Measurements from ENCODE around the gene SLC35A5. TPM values are rescaled to one million over a fixed set of nuclear protein-coding genes. Genes with fewer than 3 reads are reported as not detected.

Gene SLC35A5
- total RNA-seq, 2 donors from 2014 or later, result 9.6 to 12.2 TPM

- no peaks in the 10 kb centered on the region for H3K4me1 ChIP-seq
- ATAC-seq (no peak), DNase-seq (no peak)
- no peak for TF ChIP-seq POLR2A (IDR thresholded peaks at IDR 0.05)
- no peak for TF ChIP-seq CTCF (IDR thresholded peaks at IDR 0.05)
- 93 to 96% methylated on average over 2 of the region's 2 CpGs for WGBS, 2 donors
- no peaks in the 10 kb centered on the region for H3K36me3 ChIP-seq (replicated peaks in 1 of 2; ENCODE audit: insufficient read depth in 1 of 2, low read depth in 2 of 2)
- H3K27me3 ChIP-seq, result no peaks in the 10 kb centered on the region
- no peaks in the 10 kb centered on the region for H3K9me3 ChIP-seq
- no peak overlapping the region for H3K27ac ChIP-seq
- no peak overlapping the region for H3K4me3 ChIP-seq
- intact Hi-C loops (cut with DNase I), result no loop called here
These were observed 36.1 kb downstream of the SLC35A5 start for GRCh38 chr3:112597945-112598344.

- TF ChIP-seq CTCF (IDR thresholded peaks at IDR 0.05) (no peak), POLR2A (IDR thresholded peaks at IDR 0.05) (no peak)
These were observed 36.9 kb downstream of the SLC35A5 start for GRCh38 chr3:112598731-112599130.

GRCh38 chr3:112602217-112602838, 40.5 kb downstream of the SLC35A5 start:
- no peak overlapping the region for H3K4me3 ChIP-seq
- H3K4me1 ChIP-seq, result no peaks in the 10 kb centered on the region
- no peaks in the 10 kb centered on the region for H3K27me3 ChIP-seq
- no peaks in the 10 kb centered on the region for H3K36me3 ChIP-seq (replicated peaks in 1 of 2; ENCODE audit: insufficient read depth in 1 of 2, low read depth in 2 of 2)
- H3K9me3 ChIP-seq, result no peaks in the 10 kb centered on the region
- intact Hi-C loops (cut with DNase I), result no loop called here
- ATAC-seq, result no peak
- no peak for DNase-seq
- no peak overlapping the region for H3K27ac ChIP-seq
- TF ChIP-seq CTCF (IDR thresholded peaks at IDR 0.05), result no peak
- TF ChIP-seq POLR2A (IDR thresholded peaks at IDR 0.05), result no peak

More at GRCh38 chr3:112598731-112599130, 36.9 kb downstream of the SLC35A5 start:
- Histone ChIP-seq H3K36me3 (replicated peaks in 1 of 2; ENCODE audit: insufficient read depth in 1 of 2, low read depth in 2 of 2) (no peaks in the 10 kb centered on the region), H3K4me1 (no peaks in the 10 kb centered on the region), H3K9me3 (no peaks in the 10 kb centered on the region), H3K27ac (no peak overlapping the region), H3K4me3 (no peak overlapping the region), H3K27me3 (no peaks in the 10 kb centered on the region)
- ATAC-seq, result no peak
- intact Hi-C loops (cut with DNase I), result no loop called here
- DNase-seq, result no peak

- no peak for ATAC-seq
- Histone ChIP-seq H3K9me3 (no peaks in the 10 kb centered on the region), H3K27me3 (no peaks in the 10 kb centered on the region), H3K4me1 (no peaks in the 10 kb centered on the region), H3K4me3 (no peak overlapping the region), H3K27ac (no peak overlapping the region), H3K36me3 (replicated peaks in 1 of 2; ENCODE audit: insufficient read depth in 1 of 2, low read depth in 2 of 2) (no peaks in the 10 kb centered on the region)
- TF ChIP-seq POLR2A (IDR thresholded peaks at IDR 0.05) (no peak), CTCF (IDR thresholded peaks at IDR 0.05) (no peak)
- DNase-seq, result no peak
- intact Hi-C loops (cut with DNase I), result no loop called here
- WGBS, 2 donors, result 42 to 61% methylated on average over 4 of the region's 4 CpGs
These were observed 42.7 kb downstream of the SLC35A5 start for GRCh38 chr3:112604536-112604935.

- Histone ChIP-seq H3K4me3 (no peak overlapping the region), H3K36me3 (replicated peaks in 1 of 2; ENCODE audit: insufficient read depth in 1 of 2, low read depth in 2 of 2) (no peaks in the 10 kb centered on the region), H3K27me3 (no peaks in the 10 kb centered on the region), H3K27ac (no peak overlapping the region), H3K4me1 (no peaks in the 10 kb centered on the region), H3K9me3 (no peaks in the 10 kb centered on the region)
- ATAC-seq (peak; percentile 30), DNase-seq (no peak)
- WGBS, 2 donors, result 65 to 89% methylated on average over 9 of the region's 9 CpGs
- no peak for TF ChIP-seq POLR2A (IDR thresholded peaks at IDR 0.05)
- no peak for TF ChIP-seq CTCF (IDR thresholded peaks at IDR 0.05)
- intact Hi-C loops (cut with DNase I), result no loop called here
These were observed 43.4 kb downstream of the SLC35A5 start for GRCh38 chr3:112605285-112605684.
